Body of pancreas (tissue), 4 donors: Measurements from ENCODE around the gene NME7. TPM values are rescaled to one million over a fixed set of nuclear protein-coding genes. Genes with fewer than 3 reads are reported as not detected.
A peak's percentile ranks its signal among the peaks of the same experiment; 100 is the strongest.

Experiments
- ATAC-seq: fragments of 150-250 bp; one replicate; pipeline ENCODE4 v1.9.1; 2016
- DNase-seq, 4 donors: peaks; one replicate each; pipeline ENCODE4 v3.0.0-alpha.2; 2019
- H3K27ac ChIP-seq, 4 donors: fragments of 200-600 bp; sonication (generic); 1 replicate in 3 of 4; 2 replicates in 1 of 4; pipeline versions ENCODE4 v1.5.1 to v1.6.1; 2016 to 2019; ENCODE audit warnings: mild to moderate bottlenecking in 1 of 4, mixed read lengths in 1 of 4, moderate library complexity in 1 of 4
- H3K27me3 ChIP-seq, 2 donors: fragments of 200-600 bp; sonication (generic); one replicate each; pipeline ENCODE4 v1.6.0; 2016; ENCODE audit warnings: mild to moderate bottlenecking in 1 of 2
- H3K36me3 ChIP-seq, 2 donors: fragments of 200-600 bp; sonication (generic); replicated peaks in 1 of 2; 2 replicates each; pipeline ENCODE4 v1.5.1; 2016; ENCODE audit warnings: low read depth in 2 of 2; ENCODE audit not compliant: insufficient read depth in 1 of 2
- H3K4me1 ChIP-seq: fragments of 200-600 bp; sonication (generic); one replicate; pipeline ENCODE4 v1.6.0; 2016
- H3K4me3 ChIP-seq, 2 donors: fragments of 200-600 bp; sonication (generic); 1 replicate in 1 of 2; 2 replicates in 1 of 2; pipeline ENCODE4 v1.5.1; 2016 to 2019
- H3K9me3 ChIP-seq, 3 donors: fragments of 200-600 bp; sonication (generic); 1 replicate in 2 of 3; 2 replicates in 1 of 3; pipeline ENCODE4 v1.5.1; 2016
- CTCF ChIP-seq, 7 experiments: fragments of 450-650 bp in 4 of 7; fragments of 200-600 bp in 3 of 7; sonication (generic) in 3 of 7; IDR thresholded peaks; one replicate each; pipeline ENCODE4 v1.5.1; 2016 to 2019; ENCODE audit warnings: antibody characterized with exemption in 7 of 7
- POLR2A ChIP-seq, 3 donors: fragments of 450-650 bp; IDR thresholded peaks; one replicate each; pipeline ENCODE4 v1.6.1; 2016; ENCODE audit warnings: antibody characterized with exemption in 3 of 3, mild to moderate bottlenecking in 2 of 3
- WGBS, 2 donors: methylation state at CpG; one replicate each; pipeline ENCODE4 v1.1.5; 2017; 5-methylcytosine and 5-hydroxymethylcytosine counted together
- intact Hi-C: fragments of 100-400 bp; cut with DNase I; formaldehyde crosslinking; loops from one replicate; pipeline ENCODE4 v1.15.1; 2023
- total RNA-seq, 2 donors: library from RNA; depleted of rRNA; stranded (reverse); fragments of >200 nt; gene quantifications; one replicate each; pipeline ENCODE4 v1.1.0, GENCODE V29; 2016

Gene NME7
- total RNA-seq, 2 donors from 2014 or later = 8.9 to 23.9 TPM

GRCh38 chr1:169106921-169107602, 260.5 kb downstream of the NME7 start:
- peak overlapping the region; percentile 87 to 94 (median 93) for H3K27ac ChIP-seq
- DNase-seq (peak in 3 of 4 donors; percentile 23 to 36 (median 33)), ATAC-seq (no peak)
- H3K27me3 ChIP-seq = no peaks in the 10 kb centered on the region
- H3K4me3 ChIP-seq = peak overlapping the region; percentile 47 to 92
- H3K9me3 ChIP-seq = no peaks in the 10 kb centered on the region
- intact Hi-C loops = no loop called here
- 1 to 2% methylated on average over 10 to 41 of the region's 41 CpGs for WGBS, 2 donors
- TF ChIP-seq CTCF (IDR thresholded peaks at IDR 0.05) (no peak), POLR2A (IDR thresholded peaks at IDR 0.05) (no peak)
- peaks cover 75% of the 10 kb centered on the region for H3K4me1 ChIP-seq
- no peaks in the 10 kb centered on the region for H3K36me3 ChIP-seq

- H3K36me3 ChIP-seq = no peaks in the 10 kb centered on the region
- H3K27me3 ChIP-seq = no peaks in the 10 kb centered on the region
- ATAC-seq (peak; percentile 82), DNase-seq (peak; percentile 90 to 93 (median 90))
- no peaks in the 10 kb centered on the region for H3K9me3 ChIP-seq
- TF ChIP-seq CTCF (IDR thresholded peaks at IDR 0.05) = peak; percentile 23 to 87 (median 36)
- TF ChIP-seq POLR2A (IDR thresholded peaks at IDR 0.05) = peak; percentile 99 to 100 (median 99)
- 0% methylated on average over 89 of the region's 100 CpGs; no CpG with 5 or more reads in 1 of the 2 donors for WGBS, 2 donors
- intact Hi-C loops = no loop called here
- peaks cover 73% of the 10 kb centered on the region for H3K4me1 ChIP-seq
- peak within 1 kb of the TSS; percentile 47 to 92 for H3K4me3 ChIP-seq
- peak within 1 kb of the TSS; percentile 87 to 94 (median 93) for H3K27ac ChIP-seq
Observed at GRCh38 chr1:169106095-169106920, 261.3 kb downstream of the NME7 start, which contains the start of gene ATP1B1. TSS of gene ATP1B1 (plus strand) at chr1:169106690. CDS start at chr1:169106830, 140 bp downstream.

GRCh38 chr1:169105434-169106094, 262.0 kb downstream of the NME7 start:
- Histone ChIP-seq H3K4me1 (peaks cover 74% of the 10 kb centered on the region), H3K9me3 (no peaks in the 10 kb centered on the region), H3K4me3 (peak overlapping the region; percentile 40 to 47), H3K27ac (peak overlapping the region; percentile 87 to 94 (median 93)), H3K36me3 (no peaks in the 10 kb centered on the region), H3K27me3 (no peaks in the 10 kb centered on the region)
- 0 to 1% methylated on average over 6 to 46 of the region's 47 CpGs for WGBS, 2 donors
- peak; percentile 65 for ATAC-seq
- intact Hi-C loops = no loop called here
- peak; percentile 86 to 93 (median 92) for DNase-seq
- TF ChIP-seq CTCF (IDR thresholded peaks at IDR 0.05) (peak in 4 of 7 experiments; percentile 26 to 42 (median 42)), POLR2A (IDR thresholded peaks at IDR 0.05) (no peak)

GRCh38 chr1:169105087-169105433, 262.5 kb downstream of the NME7 start:
- Histone ChIP-seq H3K4me1 (peaks cover 74% of the 10 kb centered on the region), H3K9me3 (no peaks in the 10 kb centered on the region), H3K27me3 (no peaks in the 10 kb centered on the region), H3K36me3 (no peaks in the 10 kb centered on the region), H3K27ac (peak overlapping the region; percentile 87 to 94 (median 93)), H3K4me3 (no peak overlapping the region)
- 25 to 40% methylated on average over 6 of the region's 6 CpGs for WGBS, 2 donors
- no peak for ATAC-seq
- TF ChIP-seq CTCF (IDR thresholded peaks at IDR 0.05) (no peak), POLR2A (IDR thresholded peaks at IDR 0.05) (no peak)
- peak in 1 of 4 donors; percentile 14 for DNase-seq
- intact Hi-C loops = no loop called here
